Measurements from ENCODE around the gene PHF21B.
"Not testable (repeated sequence)": the region's sequence is repeated elsewhere in the genome, so short reads cannot be mapped to it uniquely, and the experiment has no call there.

Gene PHF21B

GRCh38 chr22:44904492-44905152 lies 105.2 kb downstream of the PHF21B start:
- H3K9me3 ChIP-seq (ENCODE audit: control insufficient read depth, low read length); H3K27me3 ChIP-seq (ENCODE audit: control insufficient read depth, insufficient read depth, low read length, poor library complexity, severe bottlenecking); H3K4me3 ChIP-seq (ENCODE audit: insufficient read depth, low read depth, low read length); H3K4me1 ChIP-seq (ENCODE audit: control insufficient read depth, insufficient read depth, low read length); H3K27ac ChIP-seq (ENCODE audit: insufficient read depth, low read depth, low read length, poor library complexity, severe bottlenecking): not testable (repeated sequence)
- WGBS, 2 experiments, result 89 to 99% methylated on average over 3 of the region's 5 CpGs
- H3K36me3 ChIP-seq (ENCODE audit: control insufficient read depth, insufficient read depth, low read length), result peaks cover 28% of the 10 kb centered on the region

- WGBS, 2 experiments, result no CpG with 5 or more reads among the region's 2 CpGs
- not testable (repeated sequence) for H3K27ac ChIP-seq (ENCODE audit: insufficient read depth, low read depth, low read length, poor library complexity, severe bottlenecking); H3K9me3 ChIP-seq (ENCODE audit: control insufficient read depth, low read length); H3K4me1 ChIP-seq (ENCODE audit: control insufficient read depth, insufficient read depth, low read length); H3K27me3 ChIP-seq (ENCODE audit: control insufficient read depth, insufficient read depth, low read length, poor library complexity, severe bottlenecking); H3K4me3 ChIP-seq (ENCODE audit: insufficient read depth, low read depth, low read length)
- H3K36me3 ChIP-seq (ENCODE audit: control insufficient read depth, insufficient read depth, low read length), result peaks cover 21% of the 10 kb centered on the region
Observed at GRCh38 chr22:44903164-44903563, 106.6 kb downstream of the PHF21B start.

DNA sequence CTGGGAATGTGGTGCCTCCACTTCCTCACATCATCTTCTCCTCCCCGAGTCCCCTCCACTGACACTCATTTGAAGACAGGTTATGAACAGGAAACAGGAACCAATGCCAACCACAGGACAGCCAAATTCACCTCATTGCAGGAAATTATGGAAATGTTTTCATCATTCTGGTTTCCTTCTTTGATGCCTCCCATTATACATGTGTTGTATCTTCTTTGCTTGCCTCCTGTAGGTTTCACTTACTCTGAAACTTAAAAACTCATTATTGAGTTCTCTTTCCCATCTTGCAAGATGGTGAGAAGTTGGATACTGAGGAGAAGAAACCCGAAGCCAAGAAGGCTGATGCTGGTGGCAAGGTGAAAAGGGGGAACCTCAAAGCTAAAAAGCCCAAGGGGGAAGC lies 108.5 kb downstream of the PHF21B start:
- H3K4me1 ChIP-seq (ENCODE audit: control insufficient read depth, insufficient read depth, low read length), result no peaks in the 10 kb centered on the region
- no peaks in the 10 kb centered on the region for H3K27me3 ChIP-seq (ENCODE audit: control insufficient read depth, insufficient read depth, low read length, poor library complexity, severe bottlenecking)
- no peak overlapping the region for H3K27ac ChIP-seq (ENCODE audit: insufficient read depth, low read depth, low read length, poor library complexity, severe bottlenecking)
- H3K36me3 ChIP-seq (ENCODE audit: control insufficient read depth, insufficient read depth, low read length), result peaks cover 16% of the 10 kb centered on the region
- 94 to 95% methylated on average over 2 of the region's 2 CpGs for WGBS, 2 experiments
- peaks cover 6% of the 10 kb centered on the region for H3K9me3 ChIP-seq (ENCODE audit: control insufficient read depth, low read length)
- H3K4me3 ChIP-seq (ENCODE audit: insufficient read depth, low read depth, low read length), result no peak overlapping the region

DNA sequence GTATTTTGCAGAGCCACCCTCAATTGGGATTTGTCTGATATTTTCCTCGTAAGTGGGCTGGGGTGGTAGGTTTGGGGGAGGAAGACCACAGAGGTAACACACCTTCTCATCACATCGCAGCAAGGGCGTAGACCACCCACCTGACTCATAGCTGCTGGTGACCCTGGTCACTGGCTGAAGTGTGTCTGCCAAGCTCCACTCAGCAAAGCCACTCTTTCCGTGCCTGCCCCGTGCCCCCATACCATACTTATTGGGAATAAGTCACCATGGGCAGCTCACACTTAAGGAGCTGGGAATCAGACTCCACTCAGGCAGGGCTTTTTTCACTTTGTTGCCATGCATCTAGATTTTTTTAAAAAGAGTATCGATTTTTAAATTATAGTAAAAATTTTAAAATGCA lies 111.6 kb downstream of the PHF21B start:
- WGBS, 2 experiments, result 91 to 94% methylated on average over 5 of the region's 6 CpGs
- H3K4me3 ChIP-seq (ENCODE audit: insufficient read depth, low read depth, low read length), result no peak overlapping the region
- H3K9me3 ChIP-seq (ENCODE audit: control insufficient read depth, low read length), result peaks cover 6% of the 10 kb centered on the region
- H3K36me3 ChIP-seq (ENCODE audit: control insufficient read depth, insufficient read depth, low read length), result peaks cover 14% of the 10 kb centered on the region
- H3K27ac ChIP-seq (ENCODE audit: insufficient read depth, low read depth, low read length, poor library complexity, severe bottlenecking), result no peak overlapping the region
- no peaks in the 10 kb centered on the region for H3K4me1 ChIP-seq (ENCODE audit: control insufficient read depth, insufficient read depth, low read length)
- H3K27me3 ChIP-seq (ENCODE audit: control insufficient read depth, insufficient read depth, low read length, poor library complexity, severe bottlenecking), result no peaks in the 10 kb centered on the region

- no peak overlapping the region for H3K27ac ChIP-seq (ENCODE audit: insufficient read depth, low read depth, low read length, poor library complexity, severe bottlenecking)
- H3K9me3 ChIP-seq (ENCODE audit: control insufficient read depth, low read length), result no peaks in the 10 kb centered on the region
- H3K4me3 ChIP-seq (ENCODE audit: insufficient read depth, low read depth, low read length), result no peak overlapping the region
- WGBS, 2 experiments, result 95 to 96% methylated on average over 23 of the region's 23 CpGs
- no peaks in the 10 kb centered on the region for H3K36me3 ChIP-seq (ENCODE audit: control insufficient read depth, insufficient read depth, low read length)
- H3K27me3 ChIP-seq (ENCODE audit: control insufficient read depth, insufficient read depth, low read length, poor library complexity, severe bottlenecking), result no peaks in the 10 kb centered on the region
- H3K4me1 ChIP-seq (ENCODE audit: control insufficient read depth, insufficient read depth, low read length), result no peaks in the 10 kb centered on the region
Observed at GRCh38 chr22:44895296-44896055, 114.3 kb downstream of the PHF21B start.

- no peaks in the 10 kb centered on the region for H3K27me3 ChIP-seq (ENCODE audit: control insufficient read depth, insufficient read depth, low read length, poor library complexity, severe bottlenecking)
- no peak overlapping the region for H3K27ac ChIP-seq (ENCODE audit: insufficient read depth, low read depth, low read length, poor library complexity, severe bottlenecking)
- no peaks in the 10 kb centered on the region for H3K9me3 ChIP-seq (ENCODE audit: control insufficient read depth, low read length)
- H3K36me3 ChIP-seq (ENCODE audit: control insufficient read depth, insufficient read depth, low read length), result no peaks in the 10 kb centered on the region
- WGBS, 2 experiments, result 93 to 94% methylated on average over 14 of the region's 14 CpGs
- H3K4me3 ChIP-seq (ENCODE audit: insufficient read depth, low read depth, low read length), result no peak overlapping the region
- H3K4me1 ChIP-seq (ENCODE audit: control insufficient read depth, insufficient read depth, low read length), result no peaks in the 10 kb centered on the region
Observed at GRCh38 chr22:44894782-44895181, 115.0 kb downstream of the PHF21B start.

GRCh38 chr22:44894321-44894720 lies 115.5 kb downstream of the PHF21B start:
- H3K27ac ChIP-seq (ENCODE audit: insufficient read depth, low read depth, low read length, poor library complexity, severe bottlenecking), result no peak overlapping the region
- H3K9me3 ChIP-seq (ENCODE audit: control insufficient read depth, low read length), result no peaks in the 10 kb centered on the region
- no peaks in the 10 kb centered on the region for H3K27me3 ChIP-seq (ENCODE audit: control insufficient read depth, insufficient read depth, low read length, poor library complexity, severe bottlenecking)
- 91 to 94% methylated on average over 12 of the region's 12 CpGs for WGBS, 2 experiments
- no peaks in the 10 kb centered on the region for H3K36me3 ChIP-seq (ENCODE audit: control insufficient read depth, insufficient read depth, low read length)
- no peaks in the 10 kb centered on the region for H3K4me1 ChIP-seq (ENCODE audit: control insufficient read depth, insufficient read depth, low read length)
- no peak overlapping the region for H3K4me3 ChIP-seq (ENCODE audit: insufficient read depth, low read depth, low read length)

GRCh38 chr22:44893731-44894080 lies 116.1 kb downstream of the PHF21B start:
- no peaks in the 10 kb centered on the region for H3K36me3 ChIP-seq (ENCODE audit: control insufficient read depth, insufficient read depth, low read length)
- no peaks in the 10 kb centered on the region for H3K9me3 ChIP-seq (ENCODE audit: control insufficient read depth, low read length)
- peaks cover 3% of the 10 kb centered on the region for H3K4me1 ChIP-seq (ENCODE audit: control insufficient read depth, insufficient read depth, low read length)

GRCh38 chr22:44892803-44893730 lies 116.7 kb downstream of the PHF21B start:
- H3K9me3 ChIP-seq (ENCODE audit: control insufficient read depth, low read length), result no peaks in the 10 kb centered on the region
- H3K27ac ChIP-seq (ENCODE audit: insufficient read depth, low read depth, low read length, poor library complexity, severe bottlenecking), result no peak overlapping the region
- no peaks in the 10 kb centered on the region for H3K36me3 ChIP-seq (ENCODE audit: control insufficient read depth, insufficient read depth, low read length)
- H3K4me1 ChIP-seq (ENCODE audit: control insufficient read depth, insufficient read depth, low read length), result peaks cover 4% of the 10 kb centered on the region
- 93 to 94% methylated on average over 20 of the region's 20 CpGs for WGBS, 2 experiments
- H3K27me3 ChIP-seq (ENCODE audit: control insufficient read depth, insufficient read depth, low read length, poor library complexity, severe bottlenecking), result no peaks in the 10 kb centered on the region
- H3K4me3 ChIP-seq (ENCODE audit: insufficient read depth, low read depth, low read length), result no peak overlapping the region

More at GRCh38 chr22:44893731-44894080, 116.1 kb downstream of the PHF21B start:
- Histone ChIP-seq H3K27ac (ENCODE audit: insufficient read depth, low read depth, low read length, poor library complexity, severe bottlenecking) (no peak overlapping the region), H3K4me3 (ENCODE audit: insufficient read depth, low read depth, low read length) (no peak overlapping the region), H3K27me3 (ENCODE audit: control insufficient read depth, insufficient read depth, low read length, poor library complexity, severe bottlenecking) (no peaks in the 10 kb centered on the region)
- 85 to 86% methylated on average over 7 of the region's 7 CpGs for WGBS, 2 experiments

GRCh38 chr22:44892243-44892642 lies 117.6 kb downstream of the PHF21B start:
- H3K36me3 ChIP-seq (ENCODE audit: control insufficient read depth, insufficient read depth, low read length), result no peaks in the 10 kb centered on the region

More at GRCh38 chr22:44892243-44892642, 117.6 kb downstream of the PHF21B start:
- H3K4me1 ChIP-seq (ENCODE audit: control insufficient read depth, insufficient read depth, low read length), result peaks cover 4% of the 10 kb centered on the region
- no peaks in the 10 kb centered on the region for H3K9me3 ChIP-seq (ENCODE audit: control insufficient read depth, low read length)
- H3K27ac ChIP-seq (ENCODE audit: insufficient read depth, low read depth, low read length, poor library complexity, severe bottlenecking), result no peak overlapping the region
- H3K4me3 ChIP-seq (ENCODE audit: insufficient read depth, low read depth, low read length), result no peak overlapping the region
- WGBS, 2 experiments, result 94% methylated on average over 13 of the region's 13 CpGs
- H3K27me3 ChIP-seq (ENCODE audit: control insufficient read depth, insufficient read depth, low read length, poor library complexity, severe bottlenecking), result no peaks in the 10 kb centered on the region

Data from ectodermal cell (in vitro differentiated cells).